GM19193 (cell line): Measurements from ENCODE around the gene ANKRD2.

Experiments
- POLR2A ChIP-seq: IDR thresholded peaks from 4 replicates; pipeline ENCODE4 v1.6.1; 2011; ENCODE audit not compliant: insufficient read depth, insufficient read length; ENCODE audit errors: extremely low read depth

Gene ANKRD2

GRCh38 chr10:97570146-97570788, 2.3 kb upstream of the ANKRD2 start:
- TF ChIP-seq POLR2A, result no peak

- TF ChIP-seq POLR2A, result no peak
Observed at GRCh38 chr10:97570789-97571471, 1.6 kb upstream of the ANKRD2 start.

- no peak for TF ChIP-seq POLR2A
Observed at GRCh38 chr10:97571622-97572021, 957 bp upstream of the ANKRD2 start.

- TF ChIP-seq POLR2A, result no peak
Observed at GRCh38 chr10:97573021-97573420, 442 bp downstream of the ANKRD2 start.

GRCh38 chr10:97573672-97574071, 1.1 kb downstream of the ANKRD2 start:
- TF ChIP-seq POLR2A, result no peak

GRCh38 chr10:97574374-97575126, 2.0 kb downstream of the ANKRD2 start:
- no peak for TF ChIP-seq POLR2A

- TF ChIP-seq POLR2A, result no peak
Observed at GRCh38 chr10:97575127-97575668, 2.6 kb downstream of the ANKRD2 start.

GRCh38 chr10:97577701-97578100, 5.1 kb downstream of the ANKRD2 start:
- TF ChIP-seq POLR2A, result no peak

GRCh38 chr10:97578171-97578844, 5.7 kb downstream of the ANKRD2 start:
- no peak for TF ChIP-seq POLR2A

- no peak for TF ChIP-seq POLR2A
Observed at GRCh38 chr10:97580421-97581367, 8.1 kb downstream of the ANKRD2 start.

- TF ChIP-seq POLR2A, result no peak
Observed at GRCh38 chr10:97582169-97582568, 9.6 kb downstream of the ANKRD2 start.

GRCh38 chr10:97583476-97583875, 10.9 kb downstream of the ANKRD2 start:
- TF ChIP-seq POLR2A, result no peak

- TF ChIP-seq POLR2A, result no peak
Observed at GRCh38 chr10:97584060-97584797, 11.7 kb downstream of the ANKRD2 start, which contains the start of gene HOGA1. Gene HOGA1, plus strand, starts transcription at chr10:97584389. Its CDS starts 315 bp downstream, at chr10:97584704.

GRCh38 chr10:97584798-97585438, 12.3 kb downstream of the ANKRD2 start:
- TF ChIP-seq POLR2A, result no peak
